Prostate gland (tissue), 2 donors: ENCODE data around the gene ULK1. TPM values are rescaled to one million over a fixed set of nuclear protein-coding genes. Genes with fewer than 3 reads are reported as not detected.

ENCODE experiments used
- DNase-seq: peaks from one replicate; pipeline ENCODE4 v3.0.0-alpha.2; 2019; ENCODE audit warnings: low spot score
- H3K27ac ChIP-seq, 2 donors: fragments of 200-600 bp; sonication (generic); 2 replicates each; pipeline ENCODE4 v1.5.1; 2017 to 2019
- H3K27me3 ChIP-seq: fragments of 200-600 bp; sonication (generic); replicated peaks from 2 replicates; pipeline ENCODE4 v1.5.1; 2019; ENCODE audit not compliant: insufficient read depth
- H3K36me3 ChIP-seq, 2 donors: fragments of 200-600 bp; sonication (generic); 1 replicate in 1 of 2; 2 replicates in 1 of 2; pipeline versions ENCODE4 v1.5.1 to v1.8.1; 2017 to 2019
- H3K4me1 ChIP-seq: fragments of 200-600 bp; sonication (generic); replicated peaks from 2 replicates; pipeline ENCODE4 v1.5.1; 2019
- H3K4me3 ChIP-seq, 2 donors: fragments of 200-600 bp; sonication (generic); 2 replicates each; pipeline ENCODE4 v1.5.1; 2017 to 2019
- H3K9me3 ChIP-seq: fragments of 200-600 bp; sonication (generic); 2 replicates; pipeline ENCODE4 v1.5.1; 2017
- CTCF ChIP-seq, 4 experiments: fragments of 200-600 bp in 2 of 4; fragments of 450-650 bp in 2 of 4; sonication (generic) in 2 of 4; IDR thresholded peaks; 1 replicate in 3 of 4; 2 replicates in 1 of 4; pipeline ENCODE4 v1.5.1; 2016 to 2019; ENCODE audit warnings: antibody characterized with exemption in 4 of 4, mild to moderate bottlenecking in 2 of 4, moderate library complexity in 2 of 4
- POLR2A ChIP-seq: fragments of 450-650 bp; IDR thresholded peaks from one replicate; pipeline ENCODE4 v1.6.1; 2016; ENCODE audit warnings: antibody characterized with exemption, mild to moderate bottlenecking
- POLR2AphosphoS5 ChIP-seq: sonication (generic); formaldehyde crosslinking; IDR thresholded peaks from one replicate; pipeline ENCODE4 v1.6.1; 2017; ENCODE audit warnings: antibody characterized with exemption
- WGBS: methylation state at CpG from one replicate; pipeline ENCODE4 v1.1.5; 2018; 5-methylcytosine and 5-hydroxymethylcytosine counted together
- intact Hi-C: fragments of 100-400 bp; cut with DNase I; formaldehyde crosslinking; loops from one replicate; pipeline ENCODE4 v1.14.2; 2022
- total RNA-seq, 2 donors: library from RNA; depleted of rRNA; stranded (reverse); fragments of >200 nt; gene quantifications; one replicate each; pipeline ENCODE4 v1.1.0, GENCODE V29; 2016

ULK1 gene
- total RNA-seq, 2 donors from 2014 or later, result 26.2 to 62.5 TPM

GRCh38 chr12:131915823-131916222 lies 21.4 kb downstream of the ULK1 start:
- TF ChIP-seq POLR2AphosphoS5, result no peak
- Histone ChIP-seq H3K27ac (no peak overlapping the region), H3K9me3 (no peaks in the 10 kb centered on the region), H3K4me1 (no peaks in the 10 kb centered on the region), H3K27me3 (no peaks in the 10 kb centered on the region), H3K36me3 (peaks cover 22 to 30% of the 10 kb centered on the region in 2 donors), H3K4me3 (no peak overlapping the region)
- 92% methylated on average over 21 of the region's 21 CpGs for WGBS
- intact Hi-C loops, result no loop called here
- no peak for DNase-seq

GRCh38 chr12:131916306-131917138 lies 22.1 kb downstream of the ULK1 start:
- intact Hi-C loops, result no loop called here
- Histone ChIP-seq H3K27ac (no peak overlapping the region), H3K4me3 (no peak overlapping the region), H3K36me3 (peaks cover 18 to 30% of the 10 kb centered on the region in 2 donors), H3K9me3 (no peaks in the 10 kb centered on the region), H3K4me1 (no peaks in the 10 kb centered on the region), H3K27me3 (no peaks in the 10 kb centered on the region)
- TF ChIP-seq POLR2A (no peak), POLR2AphosphoS5 (no peak), CTCF (IDR thresholded peaks at IDR 0.05) (no peak)
- DNase-seq, result no peak
- 94% methylated on average over 22 of the region's 36 CpGs for WGBS

- H3K4me1 ChIP-seq, result no peaks in the 10 kb centered on the region
- intact Hi-C loops, result no loop called here
- H3K9me3 ChIP-seq, result no peaks in the 10 kb centered on the region
- 85% methylated on average over 18 of the region's 31 CpGs for WGBS
- TF ChIP-seq POLR2A (no peak), POLR2AphosphoS5 (no peak), CTCF (IDR thresholded peaks at IDR 0.05) (no peak)
- H3K27ac ChIP-seq, result no peak overlapping the region
- peaks cover 12 to 30% of the 10 kb centered on the region in 2 donors for H3K36me3 ChIP-seq
- no peak for DNase-seq
- no peak overlapping the region for H3K4me3 ChIP-seq
- H3K27me3 ChIP-seq, result no peaks in the 10 kb centered on the region
Observed at GRCh38 chr12:131917139-131917710, 22.8 kb downstream of the ULK1 start.

GRCh38 chr12:131917711-131918306 lies 23.4 kb downstream of the ULK1 start:
- intact Hi-C loops, result no loop called here
- DNase-seq, result no peak
- H3K36me3 ChIP-seq, result peaks cover 12 to 30% of the 10 kb centered on the region in 2 donors
- WGBS, result 88% methylated on average over 18 of the region's 18 CpGs
- no peak overlapping the region for H3K27ac ChIP-seq
- H3K9me3 ChIP-seq, result no peaks in the 10 kb centered on the region
- no peaks in the 10 kb centered on the region for H3K27me3 ChIP-seq
- H3K4me3 ChIP-seq, result no peak overlapping the region
- H3K4me1 ChIP-seq, result no peaks in the 10 kb centered on the region
- TF ChIP-seq POLR2A, result no peak
- TF ChIP-seq POLR2AphosphoS5, result no peak
- no peak for TF ChIP-seq CTCF (IDR thresholded peaks at IDR 0.05)

- 83% methylated on average over 17 of the region's 20 CpGs for WGBS
Observed at GRCh38 chr12:131918311-131919050, 24.1 kb downstream of the ULK1 start.

More at GRCh38 chr12:131918311-131919050, 24.1 kb downstream of the ULK1 start:
- H3K9me3 ChIP-seq, result no peaks in the 10 kb centered on the region
- no peaks in the 10 kb centered on the region for H3K4me1 ChIP-seq
- H3K4me3 ChIP-seq, result no peak overlapping the region
- no peak for TF ChIP-seq POLR2AphosphoS5
- TF ChIP-seq POLR2A, result no peak
- no peak for TF ChIP-seq CTCF (IDR thresholded peaks at IDR 0.05)
- no peak for DNase-seq
- H3K27ac ChIP-seq, result no peak overlapping the region
- peaks cover 12 to 30% of the 10 kb centered on the region in 2 donors for H3K36me3 ChIP-seq
- intact Hi-C loops, result no loop called here
- no peaks in the 10 kb centered on the region for H3K27me3 ChIP-seq
